GM15510 (cell line): ENCODE data around the gene SIPA1.

Experiments
- POLR2A ChIP-seq: IDR thresholded peaks from 3 replicates; pipeline ENCODE4 v1.6.1; 2011; ENCODE audit warnings: borderline replicate concordance; ENCODE audit not compliant: insufficient read length; ENCODE audit errors: extremely low read depth

SIPA1 gene

DNA sequence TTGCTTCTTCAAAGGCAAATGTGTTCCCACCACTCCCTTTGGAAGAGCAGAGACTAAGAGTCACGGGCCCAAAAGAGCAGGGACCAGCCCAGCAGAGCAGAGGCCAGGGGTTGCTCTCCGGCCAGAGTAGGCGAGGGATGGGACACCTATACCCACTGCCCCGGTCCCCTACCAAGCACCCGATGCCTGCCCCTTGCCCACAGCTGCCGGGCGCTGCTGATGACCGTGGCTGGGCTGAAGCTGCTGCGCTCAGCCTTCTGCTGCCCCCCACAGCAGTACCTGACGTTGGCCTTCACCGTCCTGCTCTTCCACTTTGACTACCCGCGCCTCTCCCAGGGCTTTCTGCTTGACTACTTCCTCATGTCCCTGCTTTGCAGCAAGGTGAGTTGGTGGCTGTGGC, 10.7 kb upstream of the SIPA1 start:
- TF ChIP-seq POLR2A, result no peak

DNA sequence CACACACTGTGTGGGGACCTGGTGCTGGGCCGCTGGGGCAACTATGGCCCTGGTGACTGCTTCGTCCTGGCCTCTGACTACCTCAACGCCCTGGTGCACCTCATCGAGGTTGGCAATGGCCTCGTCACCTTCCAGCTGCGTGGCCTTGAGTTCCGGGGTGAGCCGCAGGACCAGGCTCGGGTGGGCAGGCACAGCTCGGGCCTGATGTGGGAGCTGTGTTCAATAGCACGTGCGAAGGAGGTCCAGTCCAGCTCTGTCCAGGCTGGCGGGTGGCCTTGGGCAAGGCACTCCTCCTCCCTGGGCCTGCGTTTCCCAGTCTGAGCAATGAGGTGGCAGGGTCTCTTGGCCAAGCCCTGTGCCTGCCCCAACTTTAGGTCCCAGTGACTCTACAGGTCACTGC, 8.3 kb upstream of the SIPA1 start:
- no peak for TF ChIP-seq POLR2A

DNA sequence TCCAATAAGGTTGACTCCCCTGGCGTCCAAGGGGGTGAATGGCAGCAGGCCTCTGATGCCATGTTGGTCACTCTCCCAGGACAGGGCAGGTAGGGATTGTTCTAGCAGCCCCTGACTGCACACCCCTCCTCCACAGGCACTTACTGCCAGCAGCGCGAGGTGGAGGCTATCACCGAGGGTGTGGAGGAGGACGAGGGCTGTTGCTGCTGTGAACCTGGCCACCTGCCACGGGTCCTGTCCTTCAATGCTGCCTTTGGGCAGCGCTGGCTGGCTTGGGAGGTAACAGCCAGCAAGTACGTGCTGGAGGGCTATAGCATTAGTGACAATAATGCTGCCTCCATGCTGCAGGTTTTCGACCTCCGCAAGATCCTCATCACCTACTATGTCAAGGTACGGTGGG, 7.7 kb upstream of the SIPA1 start:
- no peak for TF ChIP-seq POLR2A

DNA sequence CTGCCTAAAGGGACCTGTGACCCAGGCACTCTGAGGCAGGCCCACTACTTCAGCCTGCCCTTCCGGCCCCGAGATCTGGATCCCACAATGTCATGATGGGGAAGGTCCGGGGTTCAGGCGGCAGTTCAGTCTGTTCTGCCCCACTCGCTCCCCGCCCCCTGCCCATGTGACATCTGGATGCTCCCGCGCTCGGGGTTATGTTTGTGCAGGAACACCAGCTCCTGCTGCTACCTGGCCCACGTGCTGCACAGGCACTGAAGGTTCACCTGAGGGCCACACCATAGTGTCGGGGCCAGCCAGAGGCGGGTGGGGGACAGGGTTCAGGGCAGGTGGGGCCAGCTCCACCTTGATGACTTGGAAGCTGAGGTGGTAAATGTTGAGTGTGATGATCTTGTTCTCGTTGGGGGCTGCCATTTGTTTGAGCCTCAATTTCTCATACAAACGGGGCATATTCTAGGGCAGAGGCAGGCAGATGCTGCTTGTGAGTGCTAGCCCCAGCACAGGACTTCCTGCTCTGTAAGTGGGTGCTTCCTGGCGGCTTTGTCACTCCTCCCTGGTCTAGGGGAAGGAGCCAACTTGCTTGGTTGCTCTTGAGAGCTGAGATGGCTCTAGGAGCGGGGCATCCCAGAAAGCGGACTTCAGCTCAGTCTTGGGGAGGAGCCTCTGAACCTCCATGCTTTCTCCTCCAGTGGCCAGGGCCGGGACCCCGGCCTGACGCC, 4.4 kb upstream of the SIPA1 start:
- TF ChIP-seq POLR2A, result no peak

DNA sequence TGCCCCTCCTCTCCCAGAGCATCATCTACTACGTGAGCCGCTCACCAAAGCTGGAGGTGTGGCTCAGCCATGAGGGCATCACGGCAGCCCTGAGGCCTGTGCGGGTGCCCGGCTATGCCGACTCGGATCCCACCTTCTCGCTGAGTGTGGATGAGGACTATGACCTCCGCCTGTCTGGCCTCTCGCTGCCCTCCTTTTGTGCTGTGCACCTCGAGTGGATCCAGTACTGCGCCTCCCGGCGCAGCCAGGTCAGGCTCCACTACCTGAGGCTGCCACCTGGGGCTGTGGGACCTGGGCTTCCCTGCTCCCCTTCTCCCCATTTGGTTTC, 3.8 kb upstream of the SIPA1 start:
- TF ChIP-seq POLR2A, result no peak

DNA sequence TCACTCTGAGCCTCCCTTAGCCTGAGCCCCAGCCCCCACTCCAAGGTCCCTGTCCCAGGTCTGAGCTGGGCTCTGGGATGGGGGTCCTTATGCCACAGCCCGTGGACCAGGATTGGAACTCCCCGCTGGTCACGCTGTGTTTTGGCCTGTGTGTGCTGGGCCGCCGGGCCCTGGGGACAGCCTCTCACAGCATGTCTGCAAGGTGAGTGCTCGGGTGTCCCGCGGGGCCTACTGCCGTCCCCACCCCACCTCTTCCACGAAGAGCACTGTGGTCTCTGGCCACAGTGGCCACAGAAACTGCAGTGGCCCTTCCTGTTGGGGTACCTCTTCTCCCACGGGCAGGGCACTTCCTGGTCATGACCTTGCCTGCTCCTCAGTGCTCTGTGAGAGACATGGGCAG, 3.5 kb upstream of the SIPA1 start:
- TF ChIP-seq POLR2A, result no peak

DNA sequence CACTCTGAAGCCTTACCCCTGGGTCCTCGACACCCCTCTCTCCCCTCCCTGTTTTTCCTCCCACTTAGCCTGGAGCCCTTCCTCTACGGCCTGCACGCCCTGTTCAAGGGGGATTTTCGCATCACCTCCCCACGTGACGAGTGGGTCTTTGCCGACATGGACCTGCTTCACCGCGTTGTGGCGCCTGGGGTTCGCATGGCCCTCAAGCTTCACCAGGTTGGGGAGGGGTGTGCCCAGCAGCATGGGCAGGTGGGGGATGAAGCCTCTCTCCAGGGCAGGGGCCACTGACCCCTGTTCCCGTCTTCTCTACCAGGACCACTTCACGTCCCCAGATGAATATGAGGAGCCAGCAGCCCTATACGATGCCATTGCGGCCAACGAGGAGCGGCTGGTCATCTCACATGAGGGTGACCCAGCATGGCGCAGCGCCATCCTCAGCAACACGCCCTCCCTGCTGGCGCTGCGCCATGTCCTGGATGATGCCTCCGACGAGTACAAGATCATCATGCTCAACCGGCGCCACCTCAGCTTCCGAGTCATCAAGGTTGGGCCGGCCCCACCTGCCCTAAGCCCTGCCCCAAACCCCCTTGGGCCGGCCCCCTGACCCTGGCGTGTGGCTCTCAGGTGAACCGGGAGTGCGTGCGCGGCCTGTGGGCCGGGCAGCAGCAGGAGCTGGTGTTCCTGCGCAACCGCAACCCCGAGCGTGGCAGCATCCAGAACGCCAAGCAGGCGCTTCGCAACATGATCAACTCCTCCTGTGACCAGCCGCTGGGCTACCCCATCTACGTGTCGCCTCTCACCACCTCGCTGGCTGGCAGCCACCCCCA, 2.8 kb upstream of the SIPA1 start:
- no peak for TF ChIP-seq POLR2A

DNA sequence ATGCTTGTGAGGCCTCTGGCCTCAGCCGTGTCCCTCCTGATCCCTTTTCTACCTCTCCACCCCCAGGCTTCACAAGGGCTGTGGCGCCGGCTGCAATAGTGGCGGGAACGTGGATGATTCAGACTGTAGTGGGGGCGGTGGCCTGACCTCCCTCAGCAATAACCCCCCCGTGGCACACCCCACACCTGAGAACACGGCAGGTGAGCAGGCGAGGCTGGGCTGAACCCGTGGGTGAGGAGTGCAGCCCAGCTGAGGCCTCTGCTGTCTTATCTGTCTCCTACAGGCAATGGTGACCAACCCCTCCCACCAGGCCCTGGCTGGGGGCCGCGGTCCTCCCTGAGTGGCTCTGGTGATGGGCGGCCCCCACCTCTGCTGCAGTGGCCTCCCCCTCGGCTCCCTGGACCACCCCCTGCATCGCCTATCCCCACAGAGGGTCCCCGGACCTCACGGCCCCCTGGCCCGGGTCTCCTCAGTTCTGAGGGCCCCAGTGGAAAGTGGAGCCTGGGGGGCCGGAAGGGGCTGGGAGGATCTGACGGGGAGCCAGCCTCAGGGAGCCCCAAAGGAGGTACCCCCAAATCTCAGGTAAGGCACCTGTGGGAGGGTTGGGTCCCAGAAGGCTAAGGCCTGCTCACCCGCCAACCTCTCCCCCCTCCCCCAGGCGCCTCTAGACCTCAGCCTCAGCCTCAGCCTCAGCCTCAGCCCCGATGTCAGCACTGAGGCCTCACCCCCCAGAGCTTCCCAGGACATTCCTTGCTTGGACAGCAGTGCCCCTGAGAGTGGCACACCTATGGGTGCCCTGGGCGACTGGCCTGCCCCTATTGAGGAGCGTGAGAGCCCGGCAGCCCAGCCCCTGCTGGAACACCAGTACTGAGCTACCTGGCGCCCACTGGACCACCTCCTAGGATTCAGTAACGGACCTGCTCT, 1.5 kb upstream of the SIPA1 start:
- no peak for TF ChIP-seq POLR2A

DNA sequence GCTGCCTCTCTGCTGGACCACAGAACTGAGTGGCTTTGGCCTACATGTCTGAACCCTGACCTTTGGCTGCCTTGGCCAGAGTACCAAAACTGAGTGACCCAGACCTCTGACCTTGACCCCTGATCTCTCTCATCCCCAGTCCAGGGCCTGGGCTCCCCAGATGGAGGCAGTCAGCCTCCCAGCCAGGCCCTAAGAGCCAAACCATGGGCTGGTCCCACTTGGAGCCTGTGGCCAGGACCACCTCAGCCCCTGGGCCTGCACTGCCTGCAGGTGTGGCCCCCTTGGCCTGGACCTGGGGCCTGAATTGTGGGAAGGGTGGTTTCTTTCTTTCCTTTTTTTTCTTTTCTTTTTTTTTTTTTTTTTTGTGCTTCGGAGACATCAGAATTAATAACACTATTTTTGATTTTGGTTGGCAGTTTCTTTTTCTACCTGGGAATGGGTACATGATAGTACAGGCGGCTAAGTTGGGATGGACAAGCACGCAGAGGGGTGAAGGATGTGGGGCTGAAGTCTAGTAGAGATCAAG, 806 bp upstream of the SIPA1 start:
- no peak for TF ChIP-seq POLR2A

DNA sequence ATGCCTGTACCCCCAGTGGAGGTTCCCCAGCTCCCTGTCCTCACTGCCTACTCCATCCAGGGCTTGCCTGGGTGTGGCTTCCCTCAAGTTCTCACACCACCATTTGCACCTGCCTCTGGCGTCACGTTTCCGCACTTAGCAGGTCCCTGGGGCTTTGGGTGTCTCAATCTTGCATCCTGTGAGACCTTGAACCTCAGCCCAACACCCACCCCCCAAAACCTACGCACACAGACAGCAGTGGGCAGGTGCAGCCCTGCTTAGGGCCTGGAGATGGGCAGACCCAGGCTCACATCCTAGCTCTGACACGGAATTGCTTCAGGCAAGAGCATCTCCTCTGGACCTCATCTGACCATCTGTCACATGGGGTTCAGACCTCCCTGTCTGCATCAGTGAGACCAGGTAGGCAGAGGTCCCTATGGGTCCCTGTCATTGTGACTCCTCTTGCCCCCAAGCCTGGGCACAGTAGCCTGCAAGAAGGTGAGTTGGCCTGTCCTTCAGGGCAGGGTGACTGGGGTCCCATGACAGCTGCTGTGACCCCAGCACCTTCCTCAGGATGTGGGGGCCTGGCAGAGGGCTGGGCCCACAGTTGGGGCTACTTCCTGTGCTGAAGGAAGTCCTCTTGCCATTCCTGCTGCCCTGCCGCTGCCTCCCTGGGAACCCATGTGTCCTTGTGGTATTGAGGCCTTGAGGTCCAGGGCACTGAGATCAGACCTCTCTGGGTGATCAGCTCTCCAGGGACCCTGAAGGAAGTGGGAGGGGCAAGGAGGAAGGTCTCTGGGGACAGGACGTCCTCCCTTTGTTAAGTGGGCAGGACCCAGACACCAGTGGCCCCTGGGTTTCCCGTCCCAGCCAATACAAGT, 2.0 kb downstream of the SIPA1 start:
- TF ChIP-seq POLR2A, result peak; percentile 61

DNA sequence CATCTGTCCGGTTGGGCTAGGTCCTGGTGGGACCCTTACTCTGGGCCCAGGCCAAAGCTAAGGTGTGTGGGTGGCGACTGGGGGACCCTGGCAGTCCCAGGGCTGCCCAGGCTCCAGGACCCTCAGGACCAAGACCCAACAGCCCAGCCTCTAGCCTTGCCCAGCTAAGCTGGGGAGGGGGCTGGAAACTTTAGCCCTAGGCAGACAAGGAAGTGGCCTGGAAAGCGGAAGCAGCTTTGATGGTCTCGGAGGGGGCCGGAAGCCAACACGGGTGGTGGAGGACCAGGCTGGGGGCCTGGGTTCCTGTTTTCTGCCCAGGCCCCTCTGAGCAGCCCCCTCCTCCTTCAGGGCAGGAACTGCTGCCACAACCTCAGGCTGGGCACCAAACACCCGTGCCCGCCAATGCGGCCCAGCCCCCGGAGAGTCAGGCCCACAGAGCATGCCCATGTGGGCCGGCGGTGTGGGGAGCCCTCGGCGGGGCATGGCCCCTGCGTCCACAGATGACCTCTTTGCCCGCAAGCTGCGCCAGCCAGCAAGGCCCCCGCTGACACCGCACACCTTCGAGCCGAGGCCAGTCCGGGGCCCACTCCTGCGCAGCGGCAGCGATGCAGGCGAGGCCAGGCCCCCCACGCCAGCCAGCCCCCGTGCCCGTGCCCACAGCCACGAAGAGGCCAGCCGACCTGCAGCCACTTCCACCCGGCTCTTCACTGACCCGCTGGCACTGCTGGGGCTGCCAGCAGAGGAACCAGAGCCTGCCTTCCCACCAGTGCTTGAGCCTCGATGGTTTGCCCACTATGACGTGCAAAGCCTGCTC, 2.8 kb downstream of the SIPA1 start:
- no peak for TF ChIP-seq POLR2A

DNA sequence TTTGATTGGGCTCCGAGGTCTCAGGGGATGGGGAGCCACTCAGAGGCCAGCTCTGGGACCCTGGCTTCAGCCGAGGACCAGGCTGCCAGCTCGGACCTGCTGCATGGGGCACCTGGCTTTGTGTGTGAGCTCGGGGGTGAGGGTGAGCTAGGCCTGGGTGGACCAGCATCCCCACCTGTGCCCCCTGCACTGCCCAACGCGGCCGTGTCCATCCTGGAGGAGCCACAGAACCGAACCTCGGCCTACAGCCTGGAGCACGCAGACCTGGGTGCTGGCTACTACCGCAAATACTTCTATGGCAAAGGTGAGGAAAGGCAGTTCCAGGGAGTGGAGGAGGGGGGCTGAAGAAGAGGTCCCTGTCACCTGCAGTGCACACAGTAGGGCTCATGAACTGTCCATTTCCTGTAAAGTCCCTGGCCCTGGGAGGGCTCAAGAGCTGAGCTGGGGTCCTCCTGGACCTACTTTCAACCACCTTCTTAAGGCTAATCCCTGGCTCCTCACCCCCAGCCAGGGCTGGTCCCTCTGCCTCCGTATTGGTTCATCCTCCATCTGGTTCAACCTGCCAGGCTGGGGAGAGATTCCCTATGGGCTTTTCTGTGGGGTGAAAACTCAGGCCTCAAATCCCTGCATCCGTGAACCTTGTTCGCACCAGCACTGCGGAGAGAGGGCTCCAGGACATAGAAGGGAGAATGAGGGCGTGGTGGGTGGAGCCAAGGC, 3.6 kb downstream of the SIPA1 start:
- TF ChIP-seq POLR2A, result no peak

DNA sequence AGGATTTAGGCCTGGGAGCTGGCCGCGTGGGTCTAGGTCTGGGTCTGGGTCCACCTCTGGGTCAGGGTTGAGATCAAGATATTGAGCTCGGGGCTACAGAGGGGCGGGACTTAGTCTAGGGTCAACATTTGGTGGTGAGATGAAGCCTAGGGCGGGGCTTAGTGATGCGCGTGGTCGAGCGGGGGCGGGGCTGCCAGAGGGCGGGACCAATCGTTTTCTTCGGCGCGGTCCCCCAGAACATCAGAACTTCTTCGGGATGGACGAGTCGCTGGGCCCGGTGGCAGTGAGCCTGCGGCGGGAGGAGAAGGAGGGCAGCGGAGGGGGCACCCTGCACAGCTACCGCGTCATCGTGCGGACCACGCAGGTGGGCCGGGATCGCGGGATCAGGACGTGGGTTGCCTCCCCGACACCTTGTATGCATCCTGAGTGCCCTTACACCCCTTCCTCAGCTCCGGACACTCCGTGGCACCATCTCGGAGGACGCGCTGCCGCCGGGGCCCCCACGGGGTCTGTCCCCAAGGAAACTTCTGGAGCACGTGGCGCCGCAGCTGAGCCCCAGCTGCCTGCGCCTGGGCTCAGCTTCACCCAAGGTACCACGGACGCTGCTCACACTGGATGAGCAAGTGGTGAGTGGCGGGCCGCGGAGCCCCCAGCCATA, 4.2 kb downstream of the SIPA1 start:
- no peak for TF ChIP-seq POLR2A

DNA sequence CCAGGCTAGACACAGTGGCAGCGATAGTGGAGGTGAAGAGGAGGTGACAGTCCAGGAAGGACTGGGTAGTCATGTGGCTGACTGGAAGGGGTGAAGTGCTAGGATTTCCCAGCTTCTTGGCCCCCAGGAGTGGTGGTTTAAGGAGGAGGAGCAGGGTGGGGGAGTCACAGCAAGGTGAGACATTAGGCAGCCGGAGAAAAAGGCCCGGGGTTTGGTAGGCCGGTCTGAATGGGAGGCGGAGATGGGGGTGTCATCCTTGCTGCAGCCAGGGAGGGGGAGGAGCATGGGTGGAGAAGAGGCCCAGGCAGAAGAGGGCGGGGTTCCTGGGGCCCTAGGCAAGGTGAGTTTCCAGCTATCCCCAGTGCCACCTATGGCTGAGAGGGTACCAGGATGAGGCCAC, 6.1 kb downstream of the SIPA1 start:
- no peak for TF ChIP-seq POLR2A
